ENCODE data around the gene PDCD4. TPM values are rescaled to one million over a fixed set of nuclear protein-coding genes. Genes with fewer than 3 reads are reported as not detected.

The PDCD4 gene
- total RNA-seq, 1 experiment from 2014 or later: 63.0 TPM

GRCh38 chr10:110822712-110823311, 48.9 kb upstream of the PDCD4 start:
- Histone ChIP-seq H2AFZ (ENCODE audit: low read depth, low read length, poor library complexity, severe bottlenecking) (no peak overlapping the region), H3K4me1 (ENCODE audit: control insufficient read depth in 1 of 2, insufficient read depth in 2 of 2, low read length in 2 of 2) (no peaks in the 10 kb centered on the region), H3K4me3 (replicated peaks in 1 of 2; ENCODE audit: low read depth in 1 of 2, low read length in 2 of 2) (no peak overlapping the region), H3K9me3 (ENCODE audit: control insufficient read depth in 1 of 2, insufficient read depth in 1 of 2, low read depth in 1 of 2, low read length in 2 of 2) (no peaks in the 10 kb centered on the region), H4K20me1 (ENCODE audit: insufficient read depth) (no peaks in the 10 kb centered on the region), H3K27ac (ENCODE audit: low read depth, low read length) (no peak overlapping the region), H3K4me2 (ENCODE audit: low read length) (no peak overlapping the region), H3K9ac (ENCODE audit: low read length) (no peak overlapping the region), H3K27me3 (ENCODE audit: insufficient read depth, low read length) (no peaks in the 10 kb centered on the region), H3K36me3 (ENCODE audit: control insufficient read depth in 1 of 2, insufficient read depth in 2 of 2, low read length in 2 of 2) (no peaks in the 10 kb centered on the region), H3K79me2 (ENCODE audit: insufficient read depth, low read length) (no peaks in the 10 kb centered on the region), H3K9me2 (ENCODE audit: insufficient read depth) (no peaks in the 10 kb centered on the region)
- DNase-seq (ENCODE audit: low read depth, low spot score): no peak
- CTCF ChIA-PET: no interaction called here
- no TSS peak for BruUV-seq (replicated peaks)
- RAD21 ChIA-PET (ENCODE audit: low non-redundant PET in 1 of 2, low total read pairs in 2 of 2, uncharacterized antibody in 2 of 2, unreplicated experiment in 2 of 2): no interaction called here
- no peak for ATAC-seq
- POLR2A ChIA-PET: no interaction called here
- no peak for TF ChIP-seq REST (IDR thresholded peaks at IDR 0.05; ENCODE audit: low read depth)
- no peak for TF ChIP-seq ATF3 (IDR thresholded peaks at IDR 0.05)
- no peak for TF ChIP-seq POLR2A (IDR thresholded peaks at IDR 0.05; ENCODE audit: borderline replicate concordance, extremely low read depth, insufficient read depth, insufficient read length)
- TF ChIP-seq POLR2AphosphoS5 (IDR thresholded peaks at IDR 0.05; ENCODE audit: low read depth, low read length): no peak
- intact Hi-C loops (cut with micrococcal nuclease): no loop called here

- BruUV-seq (replicated peaks): no TSS peak
- H3K4me2 ChIP-seq (ENCODE audit: low read length): no peak overlapping the region
- H3K4me3 ChIP-seq (replicated peaks in 1 of 2; ENCODE audit: low read depth in 1 of 2, low read length in 2 of 2): no peak overlapping the region
- H3K9me2 ChIP-seq (ENCODE audit: insufficient read depth): no peaks in the 10 kb centered on the region
- no peaks in the 10 kb centered on the region for H3K79me2 ChIP-seq (ENCODE audit: insufficient read depth, low read length)
- no peak overlapping the region for H2AFZ ChIP-seq (ENCODE audit: low read depth, low read length, poor library complexity, severe bottlenecking)
- intact Hi-C loops (cut with micrococcal nuclease): no loop called here
- H3K36me3 ChIP-seq (ENCODE audit: control insufficient read depth in 1 of 2, insufficient read depth in 2 of 2, low read length in 2 of 2): no peaks in the 10 kb centered on the region
- H4K20me1 ChIP-seq (ENCODE audit: insufficient read depth): no peaks in the 10 kb centered on the region
- H3K27me3 ChIP-seq (ENCODE audit: insufficient read depth, low read length): no peaks in the 10 kb centered on the region
- ATAC-seq (no peak), DNase-seq (ENCODE audit: low read depth, low spot score) (no peak)
- H3K9me3 ChIP-seq (ENCODE audit: control insufficient read depth in 1 of 2, insufficient read depth in 1 of 2, low read depth in 1 of 2, low read length in 2 of 2): no peaks in the 10 kb centered on the region
- H3K27ac ChIP-seq (ENCODE audit: low read depth, low read length): no peak overlapping the region
- POLR2A ChIA-PET: no interaction called here
- no peaks in the 10 kb centered on the region for H3K4me1 ChIP-seq (ENCODE audit: control insufficient read depth in 1 of 2, insufficient read depth in 2 of 2, low read length in 2 of 2)
- no peak for TF ChIP-seq JUND (IDR thresholded peaks at IDR 0.05)
- no peak for TF ChIP-seq CTCF (IDR thresholded peaks at IDR 0.05 in 2 of 3, conservative IDR thresholded peaks at IDR 0.05 in 1 of 3; ENCODE audit: borderline replicate concordance in 1 of 3, insufficient read depth in 1 of 3, low read depth in 2 of 3, low read length in 2 of 3)
- TF ChIP-seq ATF3 (IDR thresholded peaks at IDR 0.05): no peak
- no peak for TF ChIP-seq RAD21 (IDR thresholded peaks at IDR 0.05; ENCODE audit: low read depth)
- no peak for TF ChIP-seq EZH2phosphoT487 (IDR thresholded peaks at IDR 0.05; ENCODE audit: borderline replicate concordance)
- TF ChIP-seq TCF7L2 (IDR thresholded peaks at IDR 0.05; ENCODE audit: borderline replicate concordance, extremely low read depth, insufficient read depth, insufficient read length): no peak
- TF ChIP-seq SP1 (IDR thresholded peaks at IDR 0.05; ENCODE audit: low read depth): no peak
- no peak for TF ChIP-seq YY1 (IDR thresholded peaks at IDR 0.05; ENCODE audit: extremely low read depth, insufficient replicate concordance, low read depth, low read length)
- TF ChIP-seq CEBPB (IDR thresholded peaks at IDR 0.05; ENCODE audit: low read depth): no peak
- no peak for TF ChIP-seq EZH2 (IDR thresholded peaks at IDR 0.05)
- CTCF ChIA-PET: no interaction called here
- RAD21 ChIA-PET (ENCODE audit: low non-redundant PET in 1 of 2, low total read pairs in 2 of 2, uncharacterized antibody in 2 of 2, unreplicated experiment in 2 of 2): no interaction called here
- no peak overlapping the region for H3K9ac ChIP-seq (ENCODE audit: low read length)
These were observed 47.6 kb upstream of the PDCD4 start for GRCh38 chr10:110824152-110824441.

Measured in HCT116 (cell line).